ENCODE measurements around the gene CAMP.

GRCh38 chr3:48186631-48187300 is 36.5 kb upstream of the CAMP start:
- TF ChIP-seq, protein P1, sequence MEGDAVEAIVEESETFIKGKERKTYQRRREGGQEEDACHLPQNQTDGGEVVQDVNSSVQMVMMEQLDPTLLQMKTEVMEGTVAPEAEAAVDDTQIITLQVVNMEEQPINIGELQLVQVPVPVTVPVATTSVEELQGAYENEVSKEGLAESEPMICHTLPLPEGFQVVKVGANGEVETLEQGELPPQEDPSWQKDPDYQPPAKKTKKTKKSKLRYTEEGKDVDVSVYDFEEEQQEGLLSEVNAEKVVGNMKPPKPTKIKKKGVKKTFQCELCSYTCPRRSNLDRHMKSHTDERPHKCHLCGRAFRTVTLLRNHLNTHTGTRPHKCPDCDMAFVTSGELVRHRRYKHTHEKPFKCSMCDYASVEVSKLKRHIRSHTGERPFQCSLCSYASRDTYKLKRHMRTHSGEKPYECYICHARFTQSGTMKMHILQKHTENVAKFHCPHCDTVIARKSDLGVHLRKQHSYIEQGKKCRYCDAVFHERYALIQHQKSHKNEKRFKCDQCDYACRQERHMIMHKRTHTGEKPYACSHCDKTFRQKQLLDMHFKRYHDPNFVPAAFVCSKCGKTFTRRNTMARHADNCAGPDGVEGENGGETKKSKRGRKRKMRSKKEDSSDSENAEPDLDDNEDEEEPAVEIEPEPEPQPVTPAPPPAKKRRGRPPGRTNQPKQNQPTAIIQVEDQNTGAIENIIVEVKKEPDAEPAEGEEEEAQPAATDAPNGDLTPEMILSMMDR (IDR thresholded peaks at IDR 0.05): no peak
- TF ChIP-seq POLR2A (IDR thresholded peaks at IDR 0.05) (no peak), POLR2AphosphoS5 (IDR thresholded peaks at IDR 0.05) (no peak)

Measured in sigmoid colon (tissue), 4 donors.